GM18526 (cell line): ENCODE results near the gene HSD17B4.

Experiments used
- POLR2A ChIP-seq: IDR thresholded peaks from 3 replicates; pipeline ENCODE4 v1.6.1; 2011; ENCODE audit not compliant: insufficient read length; ENCODE audit errors: extremely low read depth

Gene HSD17B4

GRCh38 chr5:119501671-119502179 lies 49.4 kb downstream of the HSD17B4 start:
- TF ChIP-seq POLR2A: no peak

GRCh38 chr5:119512277-119512676 lies 60.0 kb downstream of the HSD17B4 start:
- TF ChIP-seq POLR2A: no peak

- no peak for TF ChIP-seq POLR2A
These were observed 62.9 kb downstream of the HSD17B4 start for GRCh38 chr5:119515192-119515591.

- no peak for TF ChIP-seq POLR2A
These were observed 68.9 kb downstream of the HSD17B4 start for GRCh38 chr5:119521232-119521631.

GRCh38 chr5:119522841-119523240 lies 70.5 kb downstream of the HSD17B4 start:
- no peak for TF ChIP-seq POLR2A

GRCh38 chr5:119524485-119524884 lies 72.2 kb downstream of the HSD17B4 start:
- TF ChIP-seq POLR2A: no peak

- TF ChIP-seq POLR2A: no peak
These were observed 75.1 kb downstream of the HSD17B4 start for GRCh38 chr5:119527351-119527750.

- TF ChIP-seq POLR2A: no peak
These were observed 77.5 kb downstream of the HSD17B4 start for GRCh38 chr5:119529811-119530210.

- no peak for TF ChIP-seq POLR2A
These were observed 80.3 kb downstream of the HSD17B4 start for GRCh38 chr5:119532637-119533036.

- no peak for TF ChIP-seq POLR2A
These were observed 85.4 kb downstream of the HSD17B4 start for GRCh38 chr5:119537704-119538103.

GRCh38 chr5:119541716-119542115 lies 89.4 kb downstream of the HSD17B4 start:
- TF ChIP-seq POLR2A: no peak

- no peak for TF ChIP-seq POLR2A
These were observed 99.5 kb downstream of the HSD17B4 start for GRCh38 chr5:119551819-119552218.

- TF ChIP-seq POLR2A: no peak
These were observed 102.3 kb downstream of the HSD17B4 start for GRCh38 chr5:119554597-119554996.

- TF ChIP-seq POLR2A: no peak
These were observed 118.6 kb downstream of the HSD17B4 start for GRCh38 chr5:119570910-119571309.

GRCh38 chr5:119578937-119579336 lies 126.6 kb downstream of the HSD17B4 start:
- no peak for TF ChIP-seq POLR2A

- TF ChIP-seq POLR2A: no peak
These were observed 130.7 kb downstream of the HSD17B4 start for GRCh38 chr5:119582987-119583386.

GRCh38 chr5:119583684-119584083 lies 131.4 kb downstream of the HSD17B4 start:
- TF ChIP-seq POLR2A: no peak
